Measurements from ENCODE around the gene CDCA5. TPM values are rescaled to one million over a fixed set of nuclear protein-coding genes. Genes with fewer than 3 reads are reported as not detected.

Gene CDCA5
- total RNA-seq, 1 experiment from 2014 or later, result 92.9 TPM

DNA sequence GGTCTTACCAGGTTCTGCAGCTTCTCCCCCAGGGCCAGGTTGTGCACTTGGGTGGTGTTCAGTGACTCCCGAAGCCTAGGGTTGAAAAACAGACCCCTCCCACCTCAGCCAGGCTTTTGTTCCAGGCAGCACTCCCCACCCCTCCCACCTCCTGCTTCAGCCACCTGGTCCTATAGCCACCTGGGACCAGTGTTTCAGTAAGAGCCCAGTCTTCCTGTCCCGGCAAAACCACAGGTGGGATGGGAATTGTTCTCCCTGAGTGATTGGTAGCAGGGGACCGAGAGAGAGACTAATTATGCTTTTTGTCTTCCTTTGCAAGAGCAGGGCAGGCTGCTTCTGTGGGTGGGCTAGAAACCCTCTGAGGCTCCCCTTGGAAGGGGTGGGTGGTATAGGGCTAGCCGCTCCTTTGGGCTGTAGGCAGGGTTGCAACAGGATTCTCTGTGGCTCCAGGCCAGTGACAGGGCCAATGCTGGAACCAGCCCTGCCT is 17.0 kb downstream of the CDCA5 start:
- Histone ChIP-seq H3K9me3 (ENCODE audit: control insufficient read depth, insufficient read depth, low read depth, low read length) (no peaks in the 10 kb centered on the region), H3K36me3 (ENCODE audit: control insufficient read depth, insufficient read depth, low read length) (no peaks in the 10 kb centered on the region), H3K27ac (ENCODE audit: low read length) (no peak overlapping the region), H3K4me1 (ENCODE audit: control insufficient read depth, insufficient read depth, low read length) (no peaks in the 10 kb centered on the region), H3K4me3 (ENCODE audit: low read depth in 2 of 2, low read length in 2 of 2) (no peak overlapping the region), H3K27me3 (ENCODE audit: control insufficient read depth, insufficient read depth, low read length) (no peaks in the 10 kb centered on the region)
- in situ Hi-C loops (cut with HindIII; ENCODE audit: low pct_unique_long_range_greater_than_20kb, low sequenced_read_pairs), result no loop called here
- ATAC-seq (no peak), DNase-seq (ENCODE audit: low read depth, low spot score) (no peak)
- no peak for TF ChIP-seq CTCF (IDR thresholded peaks at IDR 0.05)
- BruUV-seq (replicated peaks), result no TSS peak
- POLR2A ChIA-PET, result no interaction called here
- intact Hi-C loops (cut with micrococcal nuclease; ENCODE audit: unreplicated experiment), result no loop called here
- CTCF ChIA-PET, result no interaction called here

- ATAC-seq (no peak), DNase-seq (ENCODE audit: low read depth, low spot score) (no peak)
- H3K27me3 ChIP-seq (ENCODE audit: control insufficient read depth, insufficient read depth, low read length), result no peaks in the 10 kb centered on the region
- H3K4me1 ChIP-seq (ENCODE audit: control insufficient read depth, insufficient read depth, low read length), result no peaks in the 10 kb centered on the region
- H3K36me3 ChIP-seq (ENCODE audit: control insufficient read depth, insufficient read depth, low read length), result no peaks in the 10 kb centered on the region
- in situ Hi-C loops (cut with HindIII; ENCODE audit: low pct_unique_long_range_greater_than_20kb, low sequenced_read_pairs) (no loop called here), intact Hi-C loops (cut with micrococcal nuclease; ENCODE audit: unreplicated experiment) (no loop called here)
- no peaks in the 10 kb centered on the region for H3K9me3 ChIP-seq (ENCODE audit: control insufficient read depth, insufficient read depth, low read depth, low read length)
- TF ChIP-seq CTCF (IDR thresholded peaks at IDR 0.05), result no peak
- TF ChIP-seq POLR2AphosphoS5 (IDR thresholded peaks at IDR 0.05; ENCODE audit: low read depth, low read length), result no peak
- TF ChIP-seq, protein P1, sequence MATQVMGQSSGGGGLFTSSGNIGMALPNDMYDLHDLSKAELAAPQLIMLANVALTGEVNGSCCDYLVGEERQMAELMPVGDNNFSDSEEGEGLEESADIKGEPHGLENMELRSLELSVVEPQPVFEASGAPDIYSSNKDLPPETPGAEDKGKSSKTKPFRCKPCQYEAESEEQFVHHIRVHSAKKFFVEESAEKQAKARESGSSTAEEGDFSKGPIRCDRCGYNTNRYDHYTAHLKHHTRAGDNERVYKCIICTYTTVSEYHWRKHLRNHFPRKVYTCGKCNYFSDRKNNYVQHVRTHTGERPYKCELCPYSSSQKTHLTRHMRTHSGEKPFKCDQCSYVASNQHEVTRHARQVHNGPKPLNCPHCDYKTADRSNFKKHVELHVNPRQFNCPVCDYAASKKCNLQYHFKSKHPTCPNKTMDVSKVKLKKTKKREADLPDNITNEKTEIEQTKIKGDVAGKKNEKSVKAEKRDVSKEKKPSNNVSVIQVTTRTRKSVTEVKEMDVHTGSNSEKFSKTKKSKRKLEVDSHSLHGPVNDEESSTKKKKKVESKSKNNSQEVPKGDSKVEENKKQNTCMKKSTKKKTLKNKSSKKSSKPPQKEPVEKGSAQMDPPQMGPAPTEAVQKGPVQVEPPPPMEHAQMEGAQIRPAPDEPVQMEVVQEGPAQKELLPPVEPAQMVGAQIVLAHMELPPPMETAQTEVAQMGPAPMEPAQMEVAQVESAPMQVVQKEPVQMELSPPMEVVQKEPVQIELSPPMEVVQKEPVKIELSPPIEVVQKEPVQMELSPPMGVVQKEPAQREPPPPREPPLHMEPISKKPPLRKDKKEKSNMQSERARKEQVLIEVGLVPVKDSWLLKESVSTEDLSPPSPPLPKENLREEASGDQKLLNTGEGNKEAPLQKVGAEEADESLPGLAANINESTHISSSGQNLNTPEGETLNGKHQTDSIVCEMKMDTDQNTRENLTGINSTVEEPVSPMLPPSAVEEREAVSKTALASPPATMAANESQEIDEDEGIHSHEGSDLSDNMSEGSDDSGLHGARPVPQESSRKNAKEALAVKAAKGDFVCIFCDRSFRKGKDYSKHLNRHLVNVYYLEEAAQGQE (IDR thresholded peaks at IDR 0.05; ENCODE audit: insufficient read depth in 1 of 2, low read depth in 2 of 2, low read length in 1 of 2), result no peak
- no peak for TF ChIP-seq SIN3A (IDR thresholded peaks at IDR 0.05; ENCODE audit: borderline replicate concordance, insufficient read depth, low read depth, low read length)
- TF ChIP-seq TCF7L2 (IDR thresholded peaks at IDR 0.05; ENCODE audit: low read depth, low read length), result no peak
- CTCF ChIA-PET, result no interaction called here
- no peak overlapping the region for H3K4me3 ChIP-seq (ENCODE audit: low read depth in 2 of 2, low read length in 2 of 2)
- BruUV-seq (replicated peaks), result no TSS peak
- POLR2A ChIA-PET, result no interaction called here
- no peak overlapping the region for H3K27ac ChIP-seq (ENCODE audit: low read length)
Measured at GRCh38 chr11:65066315-65066714, 17.5 kb downstream of the CDCA5 start.

Measured in Panc1 (cell line).